ENCODE data around the gene GYG2. TPM values are rescaled to one million over a fixed set of nuclear protein-coding genes. Genes with fewer than 3 reads are reported as not detected.

GYG2 gene
- total and polyA plus RNA-seq, 2 of the 8 experiments (the other 6 are each of a cell fraction or from before 2014, with no cell fraction given), result 52.8 to 65.3 TPM

DNA sequence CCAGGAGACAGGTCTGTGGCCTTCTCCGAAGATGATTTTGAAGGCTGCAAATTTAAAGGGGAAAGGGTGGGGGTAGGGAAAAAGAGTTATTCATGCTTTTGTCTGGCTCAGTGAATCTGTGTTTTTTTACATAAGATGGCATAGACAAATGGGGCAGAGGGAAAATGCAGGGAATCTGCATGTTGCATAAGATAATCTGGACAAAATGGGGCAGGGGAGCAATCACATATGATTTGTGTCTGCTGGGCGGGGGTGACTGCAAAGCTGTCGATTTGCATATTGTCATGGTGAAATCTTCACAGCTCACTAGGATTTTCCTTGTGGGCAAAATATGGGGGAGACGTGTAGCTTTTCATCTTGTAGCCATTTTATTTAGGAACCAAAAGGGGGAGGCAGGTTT is 29.4 kb upstream of the GYG2 start:
- no peak overlapping the region for H3K14ac ChIP-seq (ENCODE audit: insufficient read length)
- H2AFZ ChIP-seq (ENCODE audit: low read length), result no peak overlapping the region
- FAIRE-seq (no peak), DNase-seq (ENCODE audit: low read depth in 1 of 2, low spot score in 2 of 2) (no peak)
- H3K23ac ChIP-seq (ENCODE audit: insufficient read length), result no peak overlapping the region
- H3K9me3 ChIP-seq (ENCODE audit: insufficient read depth in 2 of 2, low read depth in 1 of 2, low read length in 1 of 2), result no peaks in the 10 kb centered on the region
- POLR2A ChIA-PET (ENCODE audit: partially characterized antibody), result no interaction called here
- WGBS, 2 experiments (ENCODE audit: extremely low coverage in 1 of 2, insufficient coverage in 1 of 2, insufficient read length in 1 of 2, insufficient replicate concordance in 2 of 2, low coverage in 1 of 2, low lambda C conversion rate in 2 of 2, missing lambda C conversion rate in 1 of 2), result 37% methylated on average over 3 of the region's 4 CpGs; no CpG with 5 or more reads in 1 of the 2 experiments
- peak overlapping the region in 1 of 4 experiments; percentile 37; a peak in 1 of 8 replicates for H3K4me3 ChIP-seq (ENCODE audit: extremely low read depth in 1 of 4, insufficient read depth in 2 of 4, low read depth in 3 of 4, low read length in 4 of 4)
- no peak overlapping the region for H3K4ac ChIP-seq (replicated peaks; ENCODE audit: insufficient read length, low read depth, low read length)
- peaks cover 0 to 12% (median 6%) of the 10 kb centered on the region in 4 experiments; a peak in 5 of 7 replicates for H3K4me1 ChIP-seq (replicated peaks in 1 of 4; ENCODE audit: control insufficient read depth in 3 of 4, insufficient read depth in 4 of 4, low read length in 3 of 4)
- H3K36me3 ChIP-seq (ENCODE audit: control insufficient read depth in 2 of 4, insufficient read depth in 4 of 4, low read length in 3 of 4), result no peaks in the 10 kb centered on the region
- H3K4me2 ChIP-seq (ENCODE audit: insufficient read depth in 1 of 2, low read depth in 2 of 2, low read length in 2 of 2), result peak overlapping the region; percentile 51 to 91; a peak in 2 of 4 replicates
- no peak overlapping the region for H4K8ac ChIP-seq (ENCODE audit: extremely low read depth, insufficient read depth, low read length)
- no peak overlapping the region for H3K56ac ChIP-seq (replicated peaks; ENCODE audit: insufficient read length, low read depth, low read length)
- CTCF ChIA-PET (ENCODE audit: partially characterized antibody), result no interaction called here
- H2BK120ac ChIP-seq (replicated peaks; ENCODE audit: low read depth, low read length), result no peak overlapping the region
- H3K27ac ChIP-seq (ENCODE audit: low read depth, low read length), result peak overlapping the region; percentile 88
- peak overlapping the region in 1 of 4 experiments; percentile 50; a peak in 1 of 7 replicates for H3K9ac ChIP-seq (replicated peaks in 1 of 4; ENCODE audit: extremely low read depth in 1 of 4, low read depth in 3 of 4, low read length in 3 of 4)
- H3K23me2 ChIP-seq (ENCODE audit: low read depth, low read length), result no peaks in the 10 kb centered on the region
- no peak overlapping the region for H2AK5ac ChIP-seq (ENCODE audit: low read depth, low read length)
- no peak overlapping the region for H4K5ac ChIP-seq (ENCODE audit: insufficient read length, low read depth, low read length)
- H3K18ac ChIP-seq (ENCODE audit: extremely low read depth, low read length), result peak overlapping the region; percentile 87; the same call in 1 of the 2 replicates
- H3K79me1 ChIP-seq (ENCODE audit: low read depth, low read length), result no peaks in the 10 kb centered on the region
- no peak overlapping the region for H4K91ac ChIP-seq (replicated peaks; ENCODE audit: insufficient read length, low read length)
- H2BK20ac ChIP-seq (ENCODE audit: low read length), result peak overlapping the region; percentile 72; the same call in 1 of the 2 replicates
- no peaks in the 10 kb centered on the region for H4K20me1 ChIP-seq (replicated peaks in 1 of 2; ENCODE audit: control insufficient read depth in 1 of 2, insufficient read depth in 2 of 2, low read length in 2 of 2)
- peak overlapping the region; percentile 88; the same call in 1 of the 2 replicates for H2BK5ac ChIP-seq (ENCODE audit: low read depth, low read length)
- no peak overlapping the region for H2BK15ac ChIP-seq (ENCODE audit: low read length)
- H2BK12ac ChIP-seq (ENCODE audit: low read depth, low read length), result no peak overlapping the region
- H3K79me2 ChIP-seq (ENCODE audit: control insufficient read depth in 1 of 2, insufficient read depth in 2 of 2, low read length in 2 of 2), result no peaks in the 10 kb centered on the region
- H3K27me3 ChIP-seq (replicated peaks in 1 of 4; ENCODE audit: control insufficient read depth in 3 of 4, extremely low read depth in 1 of 4, insufficient read depth in 3 of 4, low read length in 3 of 4), result no peaks in the 10 kb centered on the region
- TF ChIP-seq CEBPB (IDR thresholded peaks at IDR 0.05; ENCODE audit: low read depth, low read length) (no peak), KDM4A (IDR thresholded peaks at IDR 0.05; ENCODE audit: low read depth, low read length, severe bottlenecking) (no peak), FOSL1 (IDR thresholded peaks at IDR 0.05; ENCODE audit: insufficient read depth, low read depth, low read length) (no peak), SP2 (IDR thresholded peaks at IDR 0.05; ENCODE audit: low read length) (no peak), SIX5 (IDR thresholded peaks at IDR 0.05; ENCODE audit: low read depth, low read length) (no peak), GTF2F1 (IDR thresholded peaks at IDR 0.05; ENCODE audit: borderline replicate concordance, low read depth, low read length) (no peak)
